ENCODE measurements around the gene ADCY2. TPM values are rescaled to one million over a fixed set of nuclear protein-coding genes. Genes with fewer than 3 reads are reported as not detected.
A peak's percentile ranks its signal among the peaks of the same experiment; 100 is the strongest.

Gene ADCY2
- polyA plus RNA-seq, 5 donors, result 7.1 to 11.9 (median 11.0) TPM

- no peak for DNase-seq
Measured at GRCh38 chr5:7781899-7782298, 386.0 kb downstream of the ADCY2 start.

GRCh38 chr5:7784683-7785380 is 388.9 kb downstream of the ADCY2 start:
- DNase-seq, result no peak

DNA sequence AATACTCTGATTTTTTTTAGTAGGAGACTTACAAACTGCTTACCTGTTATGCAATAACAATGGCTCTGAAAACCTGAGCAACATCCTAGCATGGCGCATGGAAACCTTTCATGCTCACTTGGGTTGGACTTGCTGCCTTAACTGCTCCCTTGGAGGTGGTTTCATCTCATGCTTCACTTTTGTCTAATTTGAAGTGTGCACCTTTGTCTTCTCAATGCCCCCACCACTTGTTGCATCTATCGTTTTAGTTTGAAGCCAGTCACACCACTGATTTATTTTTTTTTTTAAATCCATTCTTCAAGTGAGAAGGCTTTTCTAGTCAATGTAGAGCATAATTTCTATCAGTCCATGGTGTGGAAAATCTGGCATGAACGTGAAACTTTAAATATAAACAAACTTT is 391.8 kb downstream of the ADCY2 start:
- no peak for DNase-seq

GRCh38 chr5:7789567-7789966 is 393.6 kb downstream of the ADCY2 start:
- DNase-seq, result no peak

DNA sequence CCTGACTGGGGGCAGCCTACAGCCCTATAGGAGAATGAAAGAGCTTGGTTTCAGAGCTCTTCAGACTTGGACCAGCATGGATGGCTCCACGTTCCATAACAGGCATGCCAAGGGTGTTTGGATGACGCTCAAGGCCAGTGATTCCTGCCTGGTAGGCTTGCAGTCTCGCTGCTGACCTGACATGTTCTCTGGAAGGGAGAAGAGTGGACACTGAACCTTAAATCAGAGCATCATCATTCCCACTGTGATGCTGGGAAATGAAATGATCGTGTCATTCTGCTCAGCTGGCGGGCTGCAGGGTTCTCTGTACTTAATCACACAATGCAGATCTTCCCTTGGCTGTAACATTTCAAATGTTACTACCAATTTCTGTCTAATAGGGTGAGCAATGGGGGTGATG is 398.0 kb downstream of the ADCY2 start:
- DNase-seq, result no peak

- no peak for DNase-seq
Measured at GRCh38 chr5:7794311-7794710, 398.4 kb downstream of the ADCY2 start.

DNA sequence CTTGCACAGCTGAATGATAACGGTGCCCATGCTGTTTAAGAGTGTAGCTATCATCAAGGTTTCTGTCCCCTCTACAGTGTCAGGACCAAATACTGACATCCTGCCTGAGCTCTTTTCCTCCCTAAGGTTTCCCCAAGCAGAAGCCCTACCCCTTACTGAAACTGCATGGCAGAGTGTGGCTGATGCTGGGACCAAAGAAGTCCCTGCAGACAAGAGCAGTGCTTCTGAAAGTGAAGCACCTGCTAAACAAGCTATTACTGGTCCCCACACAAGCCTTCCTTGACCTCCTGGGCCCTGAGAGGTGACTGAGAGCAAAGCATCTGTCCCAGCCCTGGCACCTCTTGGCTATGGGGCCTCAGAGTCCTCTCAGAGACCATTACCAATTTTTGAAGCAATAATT is 398.9 kb downstream of the ADCY2 start:
- DNase-seq, result no peak

GRCh38 chr5:7795306-7795705 is 399.4 kb downstream of the ADCY2 start:
- DNase-seq, result no peak

GRCh38 chr5:7801891-7802614 is 406.1 kb downstream of the ADCY2 start:
- no peak for DNase-seq

DNA sequence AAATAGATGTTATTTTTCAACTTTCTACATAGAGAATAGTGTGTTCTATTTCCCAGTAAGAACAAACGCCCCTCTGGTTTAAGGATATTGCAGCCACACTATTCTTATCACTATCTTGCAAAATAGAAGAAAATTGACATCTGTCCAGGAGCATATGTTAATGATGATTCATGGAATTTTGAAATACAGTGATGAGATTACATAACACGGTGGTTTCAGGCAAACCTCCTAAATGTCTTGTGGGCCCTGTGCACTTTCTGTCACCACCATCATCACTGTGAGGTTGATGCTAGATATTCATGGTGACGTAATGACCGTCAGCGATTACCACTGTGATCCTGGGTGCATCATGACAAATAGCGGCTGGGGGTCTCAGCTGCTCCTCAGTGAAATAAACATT is 406.9 kb downstream of the ADCY2 start:
- DNase-seq, result no peak

DNA sequence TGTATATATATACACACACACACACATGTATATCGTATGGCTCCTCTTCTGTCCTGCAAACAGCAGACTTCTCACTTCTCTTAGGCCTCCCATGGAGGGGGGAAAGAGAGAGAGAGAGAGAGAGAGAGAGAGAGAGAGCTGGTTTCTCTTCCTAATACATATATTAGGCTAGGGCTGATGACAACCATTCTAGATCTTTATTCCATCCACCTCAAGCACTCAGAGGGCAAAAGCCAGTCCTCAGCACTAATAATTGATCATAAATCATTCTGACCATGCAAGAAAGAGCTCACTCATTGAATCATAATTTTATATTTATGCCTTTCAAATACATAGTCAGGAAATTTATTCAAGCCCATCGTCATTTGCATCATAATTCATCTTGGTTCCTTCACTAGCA is 408.0 kb downstream of the ADCY2 start:
- no peak for DNase-seq

DNA sequence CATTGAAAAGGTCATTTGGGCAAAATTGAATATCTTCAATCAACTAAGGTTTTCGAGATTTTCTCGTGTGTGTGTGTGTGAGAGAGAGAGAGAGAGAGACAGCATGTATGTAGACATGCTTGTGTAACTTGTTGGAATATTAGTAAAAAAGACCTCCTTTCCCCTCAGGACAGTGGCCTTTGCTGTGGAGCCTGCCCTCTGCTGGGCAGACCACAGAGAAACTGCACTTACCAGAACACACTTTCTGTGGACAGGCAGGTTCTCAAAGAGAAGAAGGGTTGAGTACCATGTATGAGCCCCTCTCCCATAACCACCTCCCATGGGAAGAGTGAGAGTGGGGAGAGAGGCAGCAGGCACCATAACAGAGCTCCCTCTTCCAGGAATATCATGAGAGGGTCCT is 409.4 kb downstream of the ADCY2 start:
- no peak for DNase-seq

GRCh38 chr5:7808998-7809397 is 413.1 kb downstream of the ADCY2 start:
- no peak for DNase-seq

DNA sequence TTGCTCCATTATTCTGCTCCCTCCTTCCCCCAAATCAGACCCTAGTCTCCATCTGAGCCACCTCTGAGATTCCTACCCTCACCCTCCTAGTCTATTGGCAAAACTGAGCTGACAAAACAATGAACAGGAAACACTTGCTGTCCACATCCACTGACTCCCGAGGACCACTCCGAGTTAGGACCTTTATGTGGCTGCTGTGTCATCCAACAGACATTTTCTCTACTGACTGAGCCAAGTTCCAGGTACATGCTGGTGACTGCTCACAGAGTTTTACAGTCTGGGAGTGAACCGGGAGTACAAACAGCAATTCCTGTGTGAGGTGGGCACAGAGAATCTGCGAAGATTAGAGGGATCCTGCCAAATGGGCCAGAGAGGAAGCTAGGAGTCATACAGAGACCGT is 415.8 kb downstream of the ADCY2 start:
- DNase-seq, result no peak

DNA sequence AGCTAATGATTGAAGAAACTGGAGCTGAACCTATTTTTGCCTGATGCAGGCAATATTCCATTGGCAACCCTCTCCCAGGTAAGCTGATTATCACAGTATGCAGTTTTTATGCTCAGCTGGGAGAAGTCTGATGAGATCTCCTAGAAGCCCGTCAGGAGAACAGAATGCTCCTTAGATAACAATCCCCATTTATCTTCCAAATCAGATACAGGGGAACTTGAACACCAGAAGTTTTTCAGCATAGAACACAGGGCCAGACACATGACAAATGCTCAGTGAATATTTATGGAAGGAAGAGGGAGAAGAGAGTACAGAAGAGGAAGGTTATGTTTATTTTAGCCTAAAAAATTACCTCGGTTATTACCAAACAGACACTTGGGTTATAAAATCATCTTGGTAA is 417.1 kb downstream of the ADCY2 start:
- no peak for DNase-seq

DNA sequence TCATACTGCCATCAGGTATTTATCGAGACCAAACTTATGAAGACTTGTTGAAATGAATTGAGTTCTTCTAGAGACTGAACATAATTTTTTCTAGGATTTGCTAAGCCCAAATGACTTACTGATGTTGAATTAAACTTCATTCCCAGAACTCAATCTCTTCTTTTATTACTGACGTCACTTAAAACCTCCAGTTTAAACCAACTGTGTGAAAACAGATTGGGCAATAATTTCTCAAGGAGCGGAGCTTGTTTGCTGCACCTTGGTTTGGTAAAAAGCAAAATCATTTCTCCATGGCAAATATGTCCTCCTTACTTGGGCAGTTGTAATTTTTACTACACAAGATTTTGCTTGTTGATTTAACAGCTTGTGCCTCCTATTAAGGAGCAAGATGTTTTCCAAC is 417.6 kb downstream of the ADCY2 start:
- peak in 1 of 2 donors; percentile 4 for DNase-seq

GRCh38 chr5:7814816-7815215 is 418.9 kb downstream of the ADCY2 start:
- DNase-seq, result no peak

DNA sequence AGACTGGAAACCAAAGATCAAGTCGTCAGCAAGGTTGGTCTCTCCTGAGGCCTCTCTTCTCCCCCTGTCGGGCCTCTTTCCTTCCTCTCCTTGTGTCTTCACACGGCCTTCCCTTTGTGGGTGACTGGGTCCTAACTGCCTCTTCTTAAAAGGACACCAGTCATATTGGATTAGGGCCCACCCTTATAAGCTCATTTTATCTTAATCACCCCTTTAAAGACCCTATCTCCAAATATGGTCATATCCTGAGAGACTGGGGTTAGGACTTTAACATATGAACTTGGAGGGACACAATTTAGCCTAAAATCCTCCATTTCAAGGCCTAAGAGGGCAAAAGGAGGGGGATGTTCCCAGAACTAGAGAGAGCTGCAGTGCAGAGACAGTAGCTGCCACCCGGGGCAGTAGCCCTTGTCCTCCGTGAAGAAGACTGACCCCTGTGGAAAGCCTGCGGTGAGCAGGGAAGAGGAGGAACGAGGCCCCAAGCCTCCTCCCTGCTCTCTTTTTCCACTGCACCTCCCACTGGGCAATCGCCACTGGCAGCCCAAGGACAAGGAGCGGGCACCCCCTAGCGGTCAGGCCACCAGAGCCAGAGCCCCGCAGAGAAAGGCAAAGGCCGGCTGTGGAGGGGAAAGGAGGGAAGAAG is 420.1 kb downstream of the ADCY2 start:
- peak; percentile 58 to 74 for DNase-seq

- no peak for DNase-seq
Measured at GRCh38 chr5:7816535-7816901, 420.6 kb downstream of the ADCY2 start.

- DNase-seq, result no peak
Measured at GRCh38 chr5:7822449-7822848, 426.5 kb downstream of the ADCY2 start.

DNA sequence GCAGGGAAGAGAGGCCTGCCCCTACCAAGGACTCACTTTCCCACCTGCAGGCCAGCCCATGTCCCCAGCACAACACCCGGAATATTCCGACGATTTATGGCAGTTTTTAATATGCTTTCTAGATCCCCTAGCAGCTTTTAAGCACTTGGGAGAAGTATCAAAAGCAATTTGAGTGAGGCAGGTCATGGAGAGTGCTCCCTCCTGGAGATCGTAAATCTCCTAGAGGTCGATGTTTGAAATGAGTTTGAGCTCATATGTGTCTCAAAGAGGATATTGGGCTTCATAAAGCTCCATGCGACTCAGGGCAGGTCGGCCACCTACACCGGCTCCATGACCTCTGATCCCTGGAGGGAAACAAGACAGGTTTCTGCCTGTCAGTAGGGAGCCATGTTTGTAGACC is 427.7 kb downstream of the ADCY2 start:
- DNase-seq, result no peak

DNA sequence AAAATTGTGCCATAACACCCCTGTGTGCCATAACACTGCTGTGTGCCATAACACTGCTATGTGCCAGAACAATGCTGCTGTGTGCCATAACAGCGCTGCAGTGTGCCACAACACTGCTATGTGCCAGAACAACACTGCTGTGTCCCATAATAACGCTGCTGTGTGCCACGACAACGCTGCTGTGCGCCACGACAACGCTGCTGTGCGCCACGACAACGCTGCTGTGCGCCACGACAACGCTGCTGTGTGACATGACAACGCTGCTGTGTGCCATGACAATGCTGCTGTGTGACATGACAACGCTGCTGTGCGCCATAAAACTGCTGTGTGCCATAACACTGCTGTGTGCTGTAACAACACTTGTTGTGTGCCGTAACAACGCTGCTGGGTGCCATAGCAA is 429.1 kb downstream of the ADCY2 start:
- no peak for DNase-seq

GRCh38 chr5:7825630-7826029 is 429.7 kb downstream of the ADCY2 start:
- DNase-seq, result no peak

All from right lung (tissue), 5 donors.